GM19395 (cell line): ENCODE results near the gene SIGLEC10.
"Not testable (repeated sequence)": the region's sequence is repeated elsewhere in the genome, so short reads cannot be mapped to it uniquely, and the experiment has no call there.

Source experiments
- ATAC-seq: cut with Tn5 transposase; IDR thresholded peaks from one replicate; pipeline ENCODE4 v1.9.1; 2021; ENCODE audit warnings: mild to moderate bottlenecking, moderate library complexity; ENCODE audit not compliant: unreplicated experiment

Gene SIGLEC10

GRCh38 chr19:51417107-51417809, at the start of gene SIGLEC10:
SIGLEC10 (minus strand) TSS chr19:51417642; CDS start chr19:51417581, 61 bp downstream.
- ATAC-seq: peak; percentile 64

- no peak for ATAC-seq
These were observed 49.3 kb upstream of the SIGLEC10 start for GRCh38 chr19:51466723-51467122.

GRCh38 chr19:51463976-51464581, 46.6 kb upstream of the SIGLEC10 start:
- not testable (repeated sequence) for ATAC-seq

GRCh38 chr19:51462681-51463080, 45.2 kb upstream of the SIGLEC10 start:
- ATAC-seq: no peak

- no peak for ATAC-seq
These were observed 44.8 kb upstream of the SIGLEC10 start for GRCh38 chr19:51462276-51462675.

- ATAC-seq: no peak
These were observed 44.3 kb upstream of the SIGLEC10 start for GRCh38 chr19:51461723-51462161.

GRCh38 chr19:51460164-51460992, 42.9 kb upstream of the SIGLEC10 start:
- ATAC-seq: no peak

GRCh38 chr19:51458899-51459505, 41.6 kb upstream of the SIGLEC10 start:
- ATAC-seq: no peak

GRCh38 chr19:51458051-51458645, 40.7 kb upstream of the SIGLEC10 start, which contains the start of gene SIGLEC8:
SIGLEC8 (minus strand) TSS chr19:51458454; CDS start chr19:51458387, 67 bp downstream.
- ATAC-seq: no peak

GRCh38 chr19:51457351-51458013, 40.0 kb upstream of the SIGLEC10 start:
- ATAC-seq: no peak

GRCh38 chr19:51456541-51457290, 39.3 kb upstream of the SIGLEC10 start:
- ATAC-seq: no peak

GRCh38 chr19:51450730-51451307, 33.4 kb upstream of the SIGLEC10 start:
- no peak for ATAC-seq

GRCh38 chr19:51448411-51449016, 31.1 kb upstream of the SIGLEC10 start:
- no peak for ATAC-seq

GRCh38 chr19:51448011-51448410, 30.6 kb upstream of the SIGLEC10 start:
- ATAC-seq: no peak

- not testable (repeated sequence) for ATAC-seq
These were observed 30.1 kb upstream of the SIGLEC10 start for GRCh38 chr19:51447510-51447909.

GRCh38 chr19:51441410-51442390, 24.3 kb upstream of the SIGLEC10 start:
- peak; percentile 96 for ATAC-seq

GRCh38 chr19:51440846-51441409, 23.5 kb upstream of the SIGLEC10 start:
- no peak for ATAC-seq
